Ascending aorta (tissue), 2 donors: Measurements from ENCODE around the gene SLC25A21. TPM values are rescaled to one million over a fixed set of nuclear protein-coding genes. Genes with fewer than 3 reads are reported as not detected.

Experiments used
- DNase-seq, 2 donors: peaks; one replicate each; pipeline ENCODE4 v3.0.0-alpha.2; 2019; ENCODE audit warnings: low spot score in 2 of 2
- H3K27ac ChIP-seq, 2 donors: fragments of 200-600 bp; sonication (generic); one replicate each; pipeline ENCODE4 v1.5.1; 2016 to 2017; ENCODE audit warnings: mild to moderate bottlenecking in 1 of 2
- H3K27me3 ChIP-seq: fragments of 200-600 bp; sonication (generic); one replicate; pipeline ENCODE4 v1.5.1; 2017
- H3K36me3 ChIP-seq, 2 donors: fragments of 200-600 bp; sonication (generic); one replicate each; pipeline ENCODE4 v1.5.1; 2016
- H3K4me1 ChIP-seq, 2 donors: fragments of 200-600 bp; sonication (generic); one replicate each; pipeline ENCODE4 v1.5.1; 2016 to 2017; ENCODE audit warnings: mild to moderate bottlenecking in 1 of 2
- H3K4me3 ChIP-seq, 2 donors: fragments of 200-600 bp; sonication (generic); one replicate each; pipeline ENCODE4 v1.5.1; 2016 to 2017; ENCODE audit warnings: mild to moderate bottlenecking in 1 of 2
- H3K9me3 ChIP-seq, 2 donors: fragments of 200-600 bp; sonication (generic); one replicate each; pipeline ENCODE4 v1.5.1; 2016
- intact Hi-C: fragments of 100-400 bp; cut with DNase I; formaldehyde crosslinking; loops from one replicate; pipeline ENCODE4 v1.15.1; 2023
- total RNA-seq: library from RNA; depleted of rRNA; stranded (reverse); fragments of >200 nt; gene quantifications from one replicate; pipeline ENCODE4 v1.1.0, GENCODE V29; 2016
- TF ChIP-seq, protein P1 (sequence below), 3 experiments: fragments of 200-600 bp in 2 of 3; fragments of 450-650 bp in 1 of 3; sonication (generic) in 2 of 3; IDR thresholded peaks; one replicate each; pipeline ENCODE4 v1.5.1; 2016 to 2019; ENCODE audit warnings: antibody characterized with exemption in 3 of 3, mild to moderate bottlenecking in 1 of 3, moderate library complexity in 1 of 3

The SLC25A21 gene
- total RNA-seq, 1 donor from 2014 or later: not detected

DNA sequence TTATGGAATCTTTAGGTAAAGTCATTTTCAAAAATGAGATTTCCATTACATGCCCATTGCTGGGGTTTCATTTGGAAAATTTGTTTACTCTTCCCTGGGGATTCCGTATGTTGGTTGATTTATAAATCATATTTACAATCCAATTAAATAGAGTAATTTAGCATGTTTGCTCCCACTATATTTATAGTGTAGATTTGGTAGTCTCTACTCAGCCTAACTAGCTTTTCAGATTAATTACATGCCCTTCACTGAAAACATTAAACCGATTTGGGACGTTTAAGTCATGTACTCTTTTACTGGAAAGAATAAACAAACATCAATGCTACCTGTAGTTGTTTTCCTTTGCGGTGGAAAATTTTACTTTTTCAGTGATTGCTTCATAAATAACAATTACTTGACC, 500.3 kb downstream of the SLC25A21 start:
- H3K27me3 ChIP-seq: no peaks in the 10 kb centered on the region
- no peaks in the 10 kb centered on the region for H3K9me3 ChIP-seq
- intact Hi-C loops: no loop called here
- TF ChIP-seq, protein P1, sequence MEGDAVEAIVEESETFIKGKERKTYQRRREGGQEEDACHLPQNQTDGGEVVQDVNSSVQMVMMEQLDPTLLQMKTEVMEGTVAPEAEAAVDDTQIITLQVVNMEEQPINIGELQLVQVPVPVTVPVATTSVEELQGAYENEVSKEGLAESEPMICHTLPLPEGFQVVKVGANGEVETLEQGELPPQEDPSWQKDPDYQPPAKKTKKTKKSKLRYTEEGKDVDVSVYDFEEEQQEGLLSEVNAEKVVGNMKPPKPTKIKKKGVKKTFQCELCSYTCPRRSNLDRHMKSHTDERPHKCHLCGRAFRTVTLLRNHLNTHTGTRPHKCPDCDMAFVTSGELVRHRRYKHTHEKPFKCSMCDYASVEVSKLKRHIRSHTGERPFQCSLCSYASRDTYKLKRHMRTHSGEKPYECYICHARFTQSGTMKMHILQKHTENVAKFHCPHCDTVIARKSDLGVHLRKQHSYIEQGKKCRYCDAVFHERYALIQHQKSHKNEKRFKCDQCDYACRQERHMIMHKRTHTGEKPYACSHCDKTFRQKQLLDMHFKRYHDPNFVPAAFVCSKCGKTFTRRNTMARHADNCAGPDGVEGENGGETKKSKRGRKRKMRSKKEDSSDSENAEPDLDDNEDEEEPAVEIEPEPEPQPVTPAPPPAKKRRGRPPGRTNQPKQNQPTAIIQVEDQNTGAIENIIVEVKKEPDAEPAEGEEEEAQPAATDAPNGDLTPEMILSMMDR (IDR thresholded peaks at IDR 0.05): no peak
- H3K4me1 ChIP-seq: no peaks in the 10 kb centered on the region
- H3K36me3 ChIP-seq: no peaks in the 10 kb centered on the region
- no peak overlapping the region for H3K27ac ChIP-seq
- H3K4me3 ChIP-seq: no peak overlapping the region
- no peak for DNase-seq

DNA sequence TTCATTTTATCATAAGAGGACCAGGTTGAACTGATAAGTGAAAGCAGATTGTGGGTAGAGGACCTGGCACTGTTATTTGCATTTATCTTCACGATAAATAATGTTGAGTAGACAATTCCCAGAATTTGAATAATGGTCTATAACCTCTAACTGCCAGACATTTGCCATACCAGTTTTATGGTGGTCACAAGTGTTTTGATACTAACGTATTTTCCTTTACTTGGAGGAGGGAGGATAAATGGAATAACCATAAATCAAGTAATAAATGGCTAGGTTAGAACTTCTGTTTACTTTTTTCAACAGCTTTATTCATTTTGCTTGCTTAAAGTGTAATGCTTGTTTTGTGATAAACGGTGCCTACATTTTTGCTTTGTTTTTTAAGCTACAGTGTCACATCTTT, 501.3 kb downstream of the SLC25A21 start:
- Histone ChIP-seq H3K27me3 (peaks cover 9% of the 10 kb centered on the region), H3K4me1 (peaks cover 0 to 3% of the 10 kb centered on the region in 2 donors), H3K4me3 (no peak overlapping the region), H3K9me3 (no peaks in the 10 kb centered on the region), H3K27ac (no peak overlapping the region), H3K36me3 (no peaks in the 10 kb centered on the region)
- intact Hi-C loops: no loop called here
- DNase-seq: no peak
- TF ChIP-seq, protein P1 (IDR thresholded peaks at IDR 0.05): no peak

DNA sequence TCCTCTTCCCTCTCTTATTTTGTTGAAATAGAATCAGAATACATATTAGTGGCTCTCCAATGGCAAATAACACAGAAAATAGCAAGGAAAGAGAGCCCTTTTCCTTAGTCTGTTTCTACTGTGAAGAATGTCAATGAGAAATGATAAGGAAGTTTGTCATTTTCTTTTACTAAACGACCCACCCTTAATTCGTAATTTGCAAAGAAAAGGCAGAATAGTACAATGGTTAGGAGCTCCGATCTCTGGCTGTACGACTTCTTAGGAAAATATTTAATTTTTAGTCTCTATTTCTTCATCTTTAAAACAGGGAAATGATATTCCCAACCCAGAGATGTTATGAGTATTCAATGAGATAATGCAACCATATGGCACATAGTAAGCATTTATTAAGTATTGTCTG, 504.7 kb downstream of the SLC25A21 start:
- peaks cover 16% of the 10 kb centered on the region for H3K27me3 ChIP-seq
- H3K27ac ChIP-seq: no peak overlapping the region
- no peak for DNase-seq
- TF ChIP-seq, protein P1 (IDR thresholded peaks at IDR 0.05): no peak
- no peaks in the 10 kb centered on the region for H3K36me3 ChIP-seq
- peaks cover 7 to 12% of the 10 kb centered on the region in 2 donors for H3K4me1 ChIP-seq
- H3K4me3 ChIP-seq: no peak overlapping the region
- intact Hi-C loops: loop anchor here (10.0 kb wide), 1 partner anchor 153 kb away; no protein-coding TSS in a partner anchor
- H3K9me3 ChIP-seq: no peaks in the 10 kb centered on the region

DNA sequence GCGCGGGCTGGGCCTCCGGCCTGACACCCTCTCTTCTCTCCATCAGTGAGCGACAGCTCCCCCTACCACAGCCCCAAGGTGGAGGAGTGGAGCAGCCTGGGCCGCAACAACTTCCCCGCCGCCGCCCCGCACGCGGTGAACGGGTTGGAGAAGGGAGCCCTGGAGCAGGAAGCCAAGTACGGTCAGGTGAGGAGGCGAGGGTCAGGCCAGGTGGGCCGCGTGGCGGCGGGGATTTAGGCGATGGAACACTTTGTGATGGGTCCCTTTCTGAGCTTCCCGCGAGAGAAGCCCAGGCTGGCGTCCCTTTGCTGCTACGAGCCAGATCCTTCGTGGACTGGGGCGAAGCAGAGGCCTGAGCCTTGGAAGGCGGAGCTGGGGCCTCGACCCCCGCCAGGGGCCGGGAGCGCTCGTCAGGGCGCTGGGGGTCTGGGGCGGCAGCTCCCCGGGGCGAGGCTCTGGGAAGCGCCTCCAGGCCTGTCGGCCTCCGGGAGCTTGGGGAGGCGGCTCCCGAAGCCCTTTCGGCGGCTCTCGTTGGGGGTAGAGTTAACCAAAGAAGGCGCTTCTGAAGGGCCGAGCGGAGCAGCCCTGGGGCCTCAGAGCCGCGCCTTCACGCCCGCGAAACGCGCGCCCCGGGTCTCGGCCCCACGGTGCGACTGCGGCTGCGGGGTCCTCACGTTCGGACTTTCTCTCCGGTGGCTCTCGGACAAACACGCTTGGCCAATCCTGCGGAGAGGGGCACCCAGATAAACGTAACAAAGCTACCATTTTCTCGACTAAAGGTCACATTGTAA, 505.8 kb downstream of the SLC25A21 start:
- Histone ChIP-seq H3K27me3 (peaks cover 16% of the 10 kb centered on the region), H3K4me3 (peak overlapping the region in 1 of 2 donors; percentile 10), H3K36me3 (no peaks in the 10 kb centered on the region), H3K9me3 (no peaks in the 10 kb centered on the region), H3K4me1 (peaks cover 7 to 21% of the 10 kb centered on the region in 2 donors), H3K27ac (no peak overlapping the region)
- intact Hi-C loops: loop anchor here (10.0 kb wide), 1 partner anchor 152 kb away; no protein-coding TSS in a partner anchor
- DNase-seq: no peak
- TF ChIP-seq, protein P1 (IDR thresholded peaks at IDR 0.05): no peak

DNA sequence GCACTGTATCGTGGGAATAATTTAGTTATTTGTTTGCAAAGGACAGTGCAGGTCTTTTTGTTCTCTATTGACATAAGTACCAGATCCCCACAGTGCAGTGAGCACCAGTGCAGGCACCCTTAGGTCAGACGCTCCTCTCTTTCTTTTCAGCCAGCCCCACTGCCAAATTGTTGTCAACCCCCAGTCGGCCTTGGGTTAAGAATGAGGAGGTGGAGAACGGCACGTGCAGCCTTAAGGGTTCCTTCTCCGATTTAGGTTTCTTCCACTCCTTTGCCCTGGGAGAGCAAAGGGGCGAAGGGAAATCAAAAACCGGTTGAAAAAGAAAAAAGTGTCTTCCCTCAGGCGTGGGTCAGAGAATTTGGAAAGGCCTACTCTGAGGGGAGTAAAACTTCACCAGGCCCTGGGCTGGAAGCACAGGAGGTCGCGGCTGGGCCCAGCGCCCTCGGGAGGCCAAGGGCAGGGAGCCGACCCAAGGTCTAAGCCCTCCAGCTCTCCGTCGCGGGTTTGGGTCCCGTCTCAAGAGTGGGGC, 506.5 kb downstream of the SLC25A21 start:
- Histone ChIP-seq H3K27me3 (peaks cover 19% of the 10 kb centered on the region), H3K4me3 (no peak overlapping the region), H3K27ac (no peak overlapping the region), H3K4me1 (peaks cover 7 to 24% of the 10 kb centered on the region in 2 donors), H3K9me3 (no peaks in the 10 kb centered on the region), H3K36me3 (no peaks in the 10 kb centered on the region)
- intact Hi-C loops: loop anchor here (10.0 kb wide), 1 partner anchor 151 kb away; no protein-coding TSS in a partner anchor
- TF ChIP-seq, protein P1 (IDR thresholded peaks at IDR 0.05): no peak
- no peak for DNase-seq
